ENCODE measurements around the gene CD99L2. TPM values are rescaled to one million over a fixed set of nuclear protein-coding genes. Genes with fewer than 3 reads are reported as not detected.

The CD99L2 gene
- total RNA-seq, result 10 to 100 TPM; 35.1 to 38.9 TPM
- 10 to 100 TPM; 35.0 to 45.6 (median 41.3) TPM for polyA plus RNA-seq (ENCODE audit: insufficient read length in 6 of 6)
- long read RNA-seq, donor 1, partial matches to known transcripts, result 0 of 4 reads
- long read RNA-seq, donor 1, other reads (novel, unspliced or antisense), result 0 of 4 reads
- long read RNA-seq, donor 2, partial matches to known transcripts, result 0 of 9 reads
- long read RNA-seq, donor 2, other reads (novel, unspliced or antisense), result 5 of 9 reads
- long read RNA-seq, donor 3, partial matches to known transcripts, result 0 of 2 reads
- long read RNA-seq, donor 3, other reads (novel, unspliced or antisense), result 0 of 2 reads
- long read RNA-seq, donor 4, partial matches to known transcripts, result 3 of 11 reads
- long read RNA-seq, donor 4, other reads (novel, unspliced or antisense), result 4 of 11 reads
- long read RNA-seq, donor 5, transcript CD99L2-203 (11 exons, 3,604 nt), result major isoform, 6 of 6 reads
- long read RNA-seq, donor 5, partial matches to known transcripts, result 0 of 6 reads
- long read RNA-seq, donor 5, other reads (novel, unspliced or antisense), result 0 of 6 reads
- long read RNA-seq, donor 6, partial matches to known transcripts, result 0 of 2 reads
- long read RNA-seq, donor 6, other reads (novel, unspliced or antisense), result 0 of 2 reads
- long read RNA-seq, donor 7, partial matches to known transcripts, result 0 of 2 reads
- long read RNA-seq, donor 7, other reads (novel, unspliced or antisense), result 0 of 2 reads
- long read RNA-seq, donor 8, partial matches to known transcripts, result 0 of 4 reads
- long read RNA-seq, donor 8, other reads (novel, unspliced or antisense), result 0 of 4 reads
- long read RNA-seq, donor 9, result 0 reads
- long read RNA-seq, donor 10, partial matches to known transcripts, result 3 of 5 reads
- long read RNA-seq, donor 10, other reads (novel, unspliced or antisense), result 1 of 5 reads
- long read RNA-seq, donor 11, transcript CD99L2-203 (11 exons, 3,604 nt), result major isoform, 10 of 11 reads
- long read RNA-seq, donor 11, partial matches to known transcripts, result 0 of 11 reads
- long read RNA-seq, donor 11, other reads (novel, unspliced or antisense), result 0 of 11 reads
- long read RNA-seq, donor 12, partial matches to known transcripts, result 0 of 3 reads
- long read RNA-seq, donor 12, other reads (novel, unspliced or antisense), result 0 of 3 reads

- TF ChIP-seq CTCF (IDR thresholded peaks at IDR 0.05), result no peak
- peak; percentile 96 for ATAC-seq
- Histone ChIP-seq H3K27me3 (no peaks in the 10 kb centered on the region), H3K36me3 (no peaks in the 10 kb centered on the region), H3K27ac (peak within 1 kb of the TSS; percentile 67 to 78), H3K4me3 (peak within 1 kb of the TSS; percentile 41 to 57), H3K4me1 (no peaks in the 10 kb centered on the region), H3K9me3 (no peaks in the 10 kb centered on the region)
- intact Hi-C loops (cut with DNase I), result no loop called here
- peak; percentile 77 to 97 (median 92) for DNase-seq
Observed at GRCh38 chrX:150898343-150899190, at the start of gene CD99L2. CD99L2 (minus strand) TSS chrX:150898668; CDS start chrX:150898588, 80 bp downstream.

- H3K27ac ChIP-seq, result no peak overlapping the region
- no peak for DNase-seq
- H3K27me3 ChIP-seq, result no peaks in the 10 kb centered on the region
- no peaks in the 10 kb centered on the region for H3K36me3 ChIP-seq
- intact Hi-C loops (cut with DNase I), result no loop called here
- H3K9me3 ChIP-seq, result no peaks in the 10 kb centered on the region
- TF ChIP-seq CTCF (IDR thresholded peaks at IDR 0.05), result no peak
- ATAC-seq, result no peak
- no peak overlapping the region for H3K4me3 ChIP-seq
- no peaks in the 10 kb centered on the region for H3K4me1 ChIP-seq
Observed at GRCh38 chrX:150944233-150944632, 45.8 kb upstream of the CD99L2 start.

- peak; percentile 35 for ATAC-seq
Observed at GRCh38 chrX:150942942-150943594, 44.6 kb upstream of the CD99L2 start.

More at GRCh38 chrX:150942942-150943594, 44.6 kb upstream of the CD99L2 start:
- Histone ChIP-seq H3K4me1 (no peaks in the 10 kb centered on the region), H3K27ac (no peak overlapping the region), H3K36me3 (no peaks in the 10 kb centered on the region), H3K9me3 (no peaks in the 10 kb centered on the region), H3K27me3 (no peaks in the 10 kb centered on the region), H3K4me3 (no peak overlapping the region)
- TF ChIP-seq CTCF (IDR thresholded peaks at IDR 0.05), result no peak
- intact Hi-C loops (cut with DNase I), result no loop called here
- DNase-seq, result no peak

All from left lung (tissue), 14 donors.